MCF 10A (cell line): Measurements from ENCODE around the gene GPR68. TPM values are rescaled to one million over a fixed set of nuclear protein-coding genes. Genes with fewer than 3 reads are reported as not detected.
A peak's percentile ranks its signal among the peaks of the same experiment; 100 is the strongest.

Source experiments
- BruUV-seq: library from RNA; stranded (reverse); fragments of 400-500 nt; replicated peaks from 2 replicates; lab custom pipeline; 2021; lab: Mats Ljungman, UMichigan
- CTCF ChIA-PET: fragments of 300-600 bp; sonication (Branson Sonifier 250); formaldehyde crosslinking; extraction: SDS; loops from one replicate; lab custom pipeline; 2021; ENCODE audit warnings: antibody characterized with exemption, inconsistent platforms; lab: Yijun Ruan, JAX
- POLR2A ChIA-PET: fragments of 300-600, 350-650 bp; sonication (Branson Sonifier 250); formaldehyde crosslinking; extraction: SDS; loops from one replicate; lab custom pipeline; 2020; ENCODE audit warnings: antibody characterized with exemption, inconsistent platforms; lab: Yijun Ruan, JAX
- DNase-seq: peaks from one replicate; pipeline ENCODE4 v3.0.0-alpha.2; 2018; ENCODE audit not compliant: unreplicated experiment
- H3K27ac Mint-ChIP-seq: one replicate; pipeline ENCODE4 v1.8.0; 2022; ENCODE audit warnings: mild to moderate bottlenecking, low read depth, mixed read lengths; ENCODE audit not compliant: unreplicated experiment
- H3K27me3 Mint-ChIP-seq: one replicate; pipeline ENCODE4 v1.8.0; 2022; ENCODE audit warnings: mixed read lengths; ENCODE audit not compliant: insufficient read depth, unreplicated experiment
- H3K36me3 Mint-ChIP-seq: one replicate; pipeline ENCODE4 v1.8.0; 2022; ENCODE audit warnings: mild to moderate bottlenecking, moderate library complexity, mixed read lengths; ENCODE audit not compliant: insufficient read depth, unreplicated experiment
- H3K4me1 Mint-ChIP-seq: one replicate; pipeline ENCODE4 v1.8.0; 2022; ENCODE audit warnings: mixed read lengths; ENCODE audit not compliant: insufficient read depth, unreplicated experiment
- H3K4me3 Mint-ChIP-seq: one replicate; pipeline ENCODE4 v1.8.0; 2022; ENCODE audit warnings: mild to moderate bottlenecking, moderate library complexity, mixed read lengths; ENCODE audit not compliant: unreplicated experiment
- H3K9me3 Mint-ChIP-seq: one replicate; pipeline ENCODE4 v1.8.0; 2022; ENCODE audit warnings: mixed read lengths; ENCODE audit not compliant: unreplicated experiment
- intact Hi-C: fragments of 100-400 bp; cut with micrococcal nuclease; formaldehyde crosslinking; loops from 2 replicates; pipeline ENCODE4 v1.14.1; 2022
- total RNA-seq: library from RNA; stranded (reverse); gene quantifications from 2 replicates; pipeline ENCODE4 v1.2.3, GENCODE V29; 2022
- TF ChIP-seq, protein P1 (sequence below): fragments of 200-600 bp; IDR thresholded peaks from one replicate; pipeline ENCODE4 v1.8.0; 2022; ENCODE audit warnings: antibody characterized with exemption, mild to moderate bottlenecking; ENCODE audit not compliant: unreplicated experiment

The GPR68 gene
- total RNA-seq, 1 experiment from 2014 or later, result 0.14 TPM

DNA sequence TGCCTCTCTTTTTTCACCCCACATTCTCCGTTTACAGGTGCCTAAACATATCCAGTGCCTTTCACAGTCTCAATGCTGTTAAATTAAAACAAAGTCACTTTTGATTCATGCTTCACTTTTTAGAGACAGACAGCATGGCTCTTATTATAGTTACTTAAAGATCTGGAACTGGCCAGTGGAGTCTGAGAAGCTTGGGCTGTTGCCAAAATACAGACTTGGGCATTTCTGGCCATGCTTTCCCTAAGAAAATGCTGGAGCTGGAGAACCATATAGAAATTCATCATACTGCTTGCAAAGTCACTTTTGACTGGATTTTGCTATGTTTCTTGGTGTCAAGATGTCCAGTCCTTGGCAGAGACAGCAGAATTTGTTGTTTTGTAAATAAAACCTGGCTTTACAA lies 12.2 kb upstream of the GPR68 start:
- CTCF ChIA-PET, result interaction anchor here (0.7 kb wide), 1 partner anchor 20 kb away, joined by 3 read pairs; no protein-coding TSS in a partner anchor
- intact Hi-C loops, result no loop called here

DNA sequence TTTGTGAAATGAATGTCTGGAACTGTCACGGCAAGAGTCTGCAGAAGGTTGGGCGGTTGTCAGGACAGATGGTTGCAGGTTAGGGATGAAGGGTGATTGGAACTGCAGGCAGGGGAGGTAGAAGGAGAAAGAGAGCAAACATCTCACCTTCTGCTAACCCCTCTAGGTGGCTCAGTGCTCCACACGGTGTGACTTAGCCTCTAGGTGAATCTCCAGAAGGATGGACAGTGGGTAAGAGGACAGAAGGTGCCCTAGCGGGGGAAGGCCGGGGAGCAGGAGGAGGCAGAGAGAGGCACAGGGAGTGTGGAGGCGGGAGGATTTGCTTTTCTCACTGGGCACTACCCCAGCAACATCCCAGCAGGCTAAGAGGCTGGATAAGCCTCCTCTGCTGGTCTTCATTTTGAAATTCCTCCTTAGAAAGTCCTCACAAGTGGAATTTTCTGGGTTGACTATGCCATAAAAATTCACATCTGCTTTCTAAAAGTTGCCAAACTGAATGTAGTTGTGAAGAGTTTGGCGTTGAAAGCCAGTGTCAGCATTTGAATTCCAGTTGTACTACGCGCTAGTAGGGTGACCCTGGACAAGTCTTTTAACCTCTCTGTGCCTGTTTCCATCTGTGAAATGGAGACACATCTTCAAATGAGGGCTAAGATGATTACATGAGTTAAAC lies 10.7 kb upstream of the GPR68 start:
- no peak for DNase-seq
- Mint-ChIP-seq H3K27me3 (no peaks in the 10 kb centered on the region), H3K4me1 (peaks cover 20% of the 10 kb centered on the region), H3K36me3 (no peaks in the 10 kb centered on the region), H3K4me3 (no peak overlapping the region), H3K27ac (no peak overlapping the region), H3K9me3 (no peaks in the 10 kb centered on the region)
- TF ChIP-seq, protein P1, sequence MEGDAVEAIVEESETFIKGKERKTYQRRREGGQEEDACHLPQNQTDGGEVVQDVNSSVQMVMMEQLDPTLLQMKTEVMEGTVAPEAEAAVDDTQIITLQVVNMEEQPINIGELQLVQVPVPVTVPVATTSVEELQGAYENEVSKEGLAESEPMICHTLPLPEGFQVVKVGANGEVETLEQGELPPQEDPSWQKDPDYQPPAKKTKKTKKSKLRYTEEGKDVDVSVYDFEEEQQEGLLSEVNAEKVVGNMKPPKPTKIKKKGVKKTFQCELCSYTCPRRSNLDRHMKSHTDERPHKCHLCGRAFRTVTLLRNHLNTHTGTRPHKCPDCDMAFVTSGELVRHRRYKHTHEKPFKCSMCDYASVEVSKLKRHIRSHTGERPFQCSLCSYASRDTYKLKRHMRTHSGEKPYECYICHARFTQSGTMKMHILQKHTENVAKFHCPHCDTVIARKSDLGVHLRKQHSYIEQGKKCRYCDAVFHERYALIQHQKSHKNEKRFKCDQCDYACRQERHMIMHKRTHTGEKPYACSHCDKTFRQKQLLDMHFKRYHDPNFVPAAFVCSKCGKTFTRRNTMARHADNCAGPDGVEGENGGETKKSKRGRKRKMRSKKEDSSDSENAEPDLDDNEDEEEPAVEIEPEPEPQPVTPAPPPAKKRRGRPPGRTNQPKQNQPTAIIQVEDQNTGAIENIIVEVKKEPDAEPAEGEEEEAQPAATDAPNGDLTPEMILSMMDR, result no peak
- CTCF ChIA-PET, result no interaction called here
- POLR2A ChIA-PET, result no interaction called here
- intact Hi-C loops, result no loop called here
- no TSS peak for BruUV-seq

More for the DNA sequence above, 12.2 kb upstream of the GPR68 start:
- Mint-ChIP-seq H3K36me3 (no peaks in the 10 kb centered on the region), H3K27ac (no peak overlapping the region), H3K4me3 (no peak overlapping the region), H3K27me3 (no peaks in the 10 kb centered on the region), H3K4me1 (peaks cover 20% of the 10 kb centered on the region), H3K9me3 (no peaks in the 10 kb centered on the region)
- no peak for DNase-seq
- POLR2A ChIA-PET, result interaction anchor here (0.7 kb wide), 1 partner anchor 11 kb away, joined by 3 read pairs; no protein-coding TSS in a partner anchor
- TF ChIP-seq, protein P1, result no peak
- no TSS peak for BruUV-seq

DNA sequence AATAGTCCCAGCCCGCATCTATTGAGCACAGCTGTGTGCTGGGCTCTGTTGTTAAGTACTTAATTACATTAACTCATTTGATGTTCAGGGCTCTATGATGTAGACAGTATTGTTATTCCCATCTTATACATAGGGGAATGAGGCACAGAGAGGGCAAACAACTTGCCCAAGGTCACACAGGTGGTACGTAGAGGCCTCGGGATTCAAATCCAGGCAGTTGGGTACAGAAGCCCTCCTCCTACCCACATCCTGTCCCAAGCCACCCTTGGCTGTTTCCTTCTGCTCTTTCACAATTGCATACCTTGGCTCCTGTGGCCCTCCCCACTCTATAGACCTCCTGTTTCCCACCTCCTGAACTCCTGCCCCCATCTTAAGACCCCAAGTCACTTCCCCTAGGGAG lies 10.0 kb upstream of the GPR68 start:
- ChIA-PET POLR2A (no interaction called here), CTCF (no interaction called here)
- intact Hi-C loops, result no loop called here
- no peak for DNase-seq
- H3K27ac Mint-ChIP-seq, result no peak overlapping the region
- H3K4me3 Mint-ChIP-seq, result peak overlapping the region; percentile 60
- TF ChIP-seq, protein P1, result no peak
- peaks cover 20% of the 10 kb centered on the region for H3K4me1 Mint-ChIP-seq
- H3K36me3 Mint-ChIP-seq, result no peaks in the 10 kb centered on the region
- no peaks in the 10 kb centered on the region for H3K9me3 Mint-ChIP-seq
- no peaks in the 10 kb centered on the region for H3K27me3 Mint-ChIP-seq
- BruUV-seq, result no TSS peak

DNA sequence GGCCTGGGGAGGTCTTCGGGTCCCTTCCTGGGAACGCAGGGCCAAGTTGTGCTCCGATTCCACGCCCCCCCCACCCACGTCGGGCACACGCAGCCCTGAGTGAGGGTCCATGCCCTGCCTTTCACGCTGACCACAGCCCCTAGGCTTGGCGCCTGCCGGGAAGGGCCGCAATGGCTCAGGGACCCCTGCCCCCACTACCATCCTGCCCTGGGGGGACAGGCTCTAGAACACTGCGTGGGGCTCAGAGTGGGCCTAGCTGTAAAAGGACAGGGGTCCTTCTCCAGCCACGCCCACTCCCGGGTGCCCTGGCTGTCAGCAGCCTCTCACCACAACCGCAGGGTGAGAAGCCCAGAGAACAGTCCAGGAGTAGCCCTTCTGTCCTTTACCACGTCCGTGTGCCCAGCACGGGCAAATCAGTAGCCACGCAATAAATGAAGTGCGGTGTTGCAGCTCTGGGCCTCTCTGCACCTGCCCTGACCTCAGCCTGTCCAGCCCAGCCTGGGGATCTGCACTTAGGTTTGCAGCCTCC lies 9.4 kb upstream of the GPR68 start:
- CTCF ChIA-PET, result no interaction called here
- DNase-seq, result no peak
- TF ChIP-seq, protein P1, result no peak

More for the DNA sequence above, 9.4 kb upstream of the GPR68 start:
- no peaks in the 10 kb centered on the region for H3K27me3 Mint-ChIP-seq
- H3K27ac Mint-ChIP-seq, result no peak overlapping the region
- intact Hi-C loops, result no loop called here
- no peaks in the 10 kb centered on the region for H3K36me3 Mint-ChIP-seq
- H3K9me3 Mint-ChIP-seq, result no peaks in the 10 kb centered on the region
- BruUV-seq, result no TSS peak
- POLR2A ChIA-PET, result no interaction called here
- H3K4me1 Mint-ChIP-seq, result peaks cover 19% of the 10 kb centered on the region
- peak overlapping the region; percentile 60 for H3K4me3 Mint-ChIP-seq
